ENCODE results near the gene PDCD2.
"Not testable (repeated sequence)": the region's sequence is repeated elsewhere in the genome, so short reads cannot be mapped to it uniquely, and the experiment has no call there.

Gene PDCD2

DNA sequence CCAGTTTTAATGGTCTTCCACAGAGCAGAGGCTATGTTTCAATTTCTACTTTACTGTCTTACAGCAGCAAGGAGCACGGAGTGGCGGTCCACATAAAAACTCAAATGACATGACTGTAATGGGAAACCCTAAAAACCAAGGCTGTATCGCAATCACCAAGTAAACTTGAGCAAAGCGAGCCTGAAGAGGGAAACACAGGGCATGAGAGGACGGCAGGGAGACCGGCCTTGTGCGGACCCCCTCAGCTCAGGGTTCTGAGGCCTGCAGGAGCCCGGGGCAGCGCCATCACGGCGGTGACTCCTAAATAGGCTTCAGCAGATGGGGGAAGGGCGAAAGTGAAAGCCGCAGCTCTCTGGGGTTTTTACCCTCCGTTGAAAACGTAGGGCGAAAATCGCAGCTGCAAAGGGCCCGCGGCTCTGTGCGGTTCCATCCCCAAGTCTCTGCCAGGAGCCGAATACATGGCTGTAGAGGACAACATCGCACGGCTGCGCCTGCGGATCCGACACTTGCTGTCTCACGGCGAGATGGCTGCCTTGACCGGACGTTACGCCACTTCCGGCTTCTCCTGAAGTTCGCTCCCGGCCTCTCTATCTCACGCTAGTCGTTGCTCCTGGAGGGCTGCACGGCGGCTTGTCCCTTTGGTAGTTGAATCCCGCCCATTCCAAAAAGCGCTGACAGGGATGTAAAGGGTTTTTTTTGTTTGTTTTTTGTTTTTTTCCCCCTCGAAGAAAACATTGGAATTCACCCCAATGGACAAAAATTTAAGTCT lies 31.5 kb downstream of the PDCD2 start, which contains the start of gene PSMB1:
TSS of gene PSMB1 (minus strand) at position 543 of the 769 bp plus-strand sequence. CDS start at position 478, 65 bp downstream.
- peak; percentile 91 for DNase-seq (ENCODE audit: low spot score)

GRCh38 chr6:170545405-170545804 lies 39.0 kb downstream of the PDCD2 start:
- no peak for DNase-seq (ENCODE audit: low spot score)

DNA sequence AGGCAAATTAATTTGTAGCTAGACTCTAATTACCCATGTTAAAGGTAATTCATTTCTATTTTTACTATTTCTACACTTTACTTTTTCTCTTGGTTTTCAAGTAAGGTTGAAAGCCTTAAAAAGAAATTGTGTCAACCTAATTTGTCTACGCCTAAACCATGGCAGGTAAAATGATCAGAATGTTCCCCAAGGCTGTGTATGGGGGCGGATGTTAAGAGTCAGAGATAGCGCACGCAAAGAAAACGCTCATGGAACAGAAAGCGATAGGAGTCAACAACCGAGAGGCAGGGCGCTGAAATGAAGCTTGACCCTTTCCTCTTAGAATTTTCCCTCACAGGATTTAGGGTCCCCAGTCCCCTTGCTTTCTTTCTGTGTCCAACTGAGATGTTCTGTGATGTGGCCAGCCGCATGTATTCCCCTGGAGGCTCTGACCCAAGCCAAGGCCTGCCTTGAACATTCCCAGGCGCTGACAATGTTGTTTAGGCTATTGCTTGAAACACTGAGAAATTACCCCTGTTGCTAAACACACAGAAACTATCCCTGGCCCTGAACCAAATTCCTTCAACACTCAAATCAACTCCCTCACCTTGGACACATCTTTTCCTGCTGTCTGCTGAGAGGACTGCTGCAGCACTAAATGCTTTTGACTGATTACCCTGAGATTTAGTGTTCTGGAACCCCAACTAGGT lies 42.3 kb downstream of the PDCD2 start:
- DNase-seq (ENCODE audit: low spot score), result no peak

- DNase-seq (ENCODE audit: low spot score), result no peak
Measured at GRCh38 chr6:170537329-170537728, 47.1 kb downstream of the PDCD2 start.

DNA sequence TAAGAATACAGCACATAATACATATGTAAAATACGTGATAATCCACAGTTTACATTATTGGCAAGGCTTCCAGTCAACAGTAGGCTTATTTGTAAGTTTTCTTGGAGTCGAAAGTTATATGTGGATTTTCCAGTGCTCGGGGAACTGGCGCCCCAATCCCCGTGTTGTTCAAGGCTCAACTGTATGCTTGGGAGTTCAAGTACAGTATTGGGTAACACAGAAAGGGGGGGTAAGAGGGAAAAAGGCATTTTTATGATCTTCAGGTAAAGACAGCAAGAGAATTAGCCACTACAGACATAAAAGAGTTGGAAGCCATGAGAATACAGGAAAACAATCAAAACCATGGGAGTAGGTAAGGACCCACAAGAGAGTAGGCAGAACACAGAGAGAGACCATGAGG lies 47.8 kb downstream of the PDCD2 start:
- no peak for DNase-seq (ENCODE audit: low spot score)

GRCh38 chr6:170535004-170535403 lies 49.4 kb downstream of the PDCD2 start:
- DNase-seq (ENCODE audit: low spot score), result no peak

DNA sequence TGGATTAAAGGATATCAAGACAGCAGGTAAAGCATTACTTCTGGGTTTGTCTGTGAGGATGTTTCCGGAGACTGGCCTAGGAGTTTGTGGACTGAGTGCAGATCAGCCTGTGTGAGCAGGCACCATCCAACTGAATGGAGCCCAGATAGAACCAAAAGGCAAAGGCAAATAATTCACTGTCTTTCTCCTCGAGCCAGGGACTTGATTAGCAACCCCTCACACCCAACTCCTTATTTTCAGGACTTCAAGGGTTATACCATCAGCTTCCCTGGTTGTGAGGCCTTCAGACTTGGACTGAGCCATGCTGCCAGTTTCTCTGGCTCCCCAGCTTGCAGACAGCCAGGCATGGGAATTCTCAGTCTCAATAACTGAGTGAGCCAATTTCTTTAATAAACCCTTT lies 50.6 kb downstream of the PDCD2 start:
- DNase-seq (ENCODE audit: low spot score), result no peak

- no peak for DNase-seq (ENCODE audit: low spot score)
Measured at GRCh38 chr6:170532867-170533488, 51.5 kb downstream of the PDCD2 start.

DNA sequence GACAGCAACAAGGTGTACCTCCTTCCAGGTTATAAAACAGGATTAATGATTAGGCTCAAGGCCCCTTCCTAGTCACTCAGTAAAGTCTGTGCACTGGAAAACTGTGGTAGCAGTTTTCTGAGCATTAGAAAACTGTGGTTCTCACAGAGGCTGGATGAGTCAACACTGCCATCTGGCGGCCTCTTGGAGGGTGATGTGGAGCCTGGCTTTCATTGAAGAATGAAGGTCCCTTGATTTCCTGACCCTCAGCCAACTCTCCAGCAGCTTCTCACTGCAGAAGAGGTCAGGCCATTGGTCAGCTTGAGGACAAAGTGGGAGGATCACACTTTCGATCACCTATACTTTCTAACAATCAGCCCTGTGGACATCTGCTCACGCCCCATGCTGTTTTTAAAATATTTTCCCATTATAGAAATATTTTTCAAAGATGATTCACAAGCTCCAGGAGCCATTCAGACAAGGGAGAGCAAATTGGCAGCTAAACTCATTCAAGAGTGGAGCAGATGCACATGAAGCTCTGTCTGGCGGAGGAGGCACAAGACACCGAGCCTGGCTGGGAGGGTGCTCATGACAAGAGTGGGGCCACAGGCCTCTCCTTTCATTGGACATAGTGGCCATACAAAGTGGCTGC lies 54.5 kb downstream of the PDCD2 start:
- peak; percentile 80 for DNase-seq (ENCODE audit: low spot score)

DNA sequence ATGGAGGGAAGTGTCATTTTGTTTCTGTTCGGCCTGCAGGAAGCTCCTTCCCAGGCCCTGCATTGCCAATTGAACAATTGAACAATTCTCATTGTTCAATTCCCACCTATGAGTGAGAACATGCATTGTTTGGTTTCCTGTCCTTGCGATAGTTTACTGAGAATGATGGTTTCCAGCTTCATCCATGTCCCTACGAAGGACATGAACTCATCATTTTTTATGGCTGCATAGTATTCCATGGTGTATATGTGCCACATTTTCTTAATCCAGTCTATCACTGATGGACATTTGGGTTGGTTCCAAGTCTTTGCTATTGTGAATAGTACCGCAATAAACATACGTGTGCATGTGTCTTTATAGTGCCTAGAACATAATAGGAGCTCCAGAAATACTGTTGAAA lies 56.4 kb downstream of the PDCD2 start:
- not testable (repeated sequence) for DNase-seq (ENCODE audit: low spot score)

DNA sequence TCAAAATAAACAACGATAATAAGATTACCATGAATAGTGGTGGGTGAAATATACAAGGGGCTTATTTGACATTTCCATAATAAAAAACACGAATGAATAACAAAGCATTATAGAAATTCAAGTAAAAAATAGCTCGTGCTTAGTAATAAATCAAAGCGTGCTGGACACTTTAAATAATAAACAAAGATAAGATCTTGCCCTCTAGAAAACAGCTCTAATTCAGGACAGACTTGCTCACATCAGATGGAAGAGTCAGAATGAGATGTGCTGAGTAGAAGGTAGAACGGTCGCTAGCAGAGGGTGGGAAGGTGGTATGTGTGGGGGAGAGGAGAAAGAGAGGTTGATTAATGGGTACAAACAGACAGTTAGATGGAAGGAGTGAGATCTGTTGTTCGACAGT lies 58.6 kb downstream of the PDCD2 start:
- no peak for DNase-seq (ENCODE audit: low spot score)

Data from NAMALWA (cell line).